ENCODE measurements around the gene EPS8L1. TPM values are rescaled to one million over a fixed set of nuclear protein-coding genes. Genes with fewer than 3 reads are reported as not detected.

EPS8L1 gene
- total and polyA plus RNA-seq, 4 donors, result 3.0 to 17.9 (median 8.5) TPM

GRCh38 chr19:55112246-55112776 lies 36.6 kb downstream of the EPS8L1 start:
- peaks cover 46% of the 10 kb centered on the region for H3K4me1 ChIP-seq (ENCODE audit: control insufficient read depth, insufficient read depth, low read length)
- 97% methylated on average over 23 of the region's 25 CpGs for WGBS (ENCODE audit: insufficient coverage)
- no peak overlapping the region for H3K27ac ChIP-seq (ENCODE audit: low read depth, low read length)
- peaks cover 60% of the 10 kb centered on the region for H3K36me3 ChIP-seq (ENCODE audit: control insufficient read depth, insufficient read depth, low read length)
- no peaks in the 10 kb centered on the region for H3K27me3 ChIP-seq (ENCODE audit: control insufficient read depth, insufficient read depth, low read length)
- no peaks in the 10 kb centered on the region for H3K9me3 ChIP-seq (ENCODE audit: control insufficient read depth, insufficient read depth, low read length)
- no peak overlapping the region for H3K4me3 ChIP-seq (ENCODE audit: low read depth, low read length)
- no peak for DNase-seq (ENCODE audit: low read depth in 4 of 6, low spot score in 6 of 6)

DNA sequence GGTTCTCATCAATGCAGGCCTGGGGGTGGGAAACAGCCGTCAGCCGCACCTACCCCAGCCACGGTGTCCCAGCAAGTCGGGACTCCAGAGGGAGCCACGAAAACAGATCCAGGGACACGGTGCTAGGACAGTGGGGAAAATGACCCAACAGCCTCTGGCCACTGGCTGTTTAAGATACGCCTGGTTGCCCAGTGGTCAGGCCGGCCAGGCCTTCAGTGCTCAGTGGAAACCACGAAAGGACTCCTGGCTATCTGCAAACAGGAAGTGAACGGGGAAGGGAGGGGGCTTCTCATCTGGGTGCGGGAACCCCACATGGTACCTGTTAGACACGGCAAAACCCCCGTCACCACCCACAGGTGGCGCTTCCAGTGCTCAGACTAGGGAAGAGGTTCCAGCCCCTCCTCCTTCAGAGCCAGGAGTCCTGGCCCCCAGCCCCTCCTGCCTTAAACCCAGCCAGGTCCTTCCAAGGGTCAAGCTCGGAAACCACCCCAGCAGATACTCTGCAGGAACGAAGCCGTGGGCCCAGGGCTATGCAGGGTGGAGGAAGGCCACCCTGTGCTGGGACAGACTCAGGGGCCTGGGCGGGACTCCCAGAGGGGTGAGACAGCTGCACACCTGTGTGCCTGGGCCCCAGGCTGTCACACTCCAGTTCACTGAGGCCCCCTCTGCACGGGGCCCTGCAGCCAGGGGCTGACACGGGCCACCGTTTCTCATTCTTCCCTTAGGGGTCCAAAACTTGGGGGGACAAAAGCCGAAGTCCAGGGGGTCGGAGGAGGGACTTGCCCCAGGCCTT lies 37.3 kb downstream of the EPS8L1 start:
- Histone ChIP-seq H3K27ac (ENCODE audit: low read depth, low read length) (peak overlapping the region; percentile 72), H3K4me1 (ENCODE audit: control insufficient read depth, insufficient read depth, low read length) (peaks cover 49% of the 10 kb centered on the region), H3K4me3 (ENCODE audit: low read depth, low read length) (no peak overlapping the region)

DNA sequence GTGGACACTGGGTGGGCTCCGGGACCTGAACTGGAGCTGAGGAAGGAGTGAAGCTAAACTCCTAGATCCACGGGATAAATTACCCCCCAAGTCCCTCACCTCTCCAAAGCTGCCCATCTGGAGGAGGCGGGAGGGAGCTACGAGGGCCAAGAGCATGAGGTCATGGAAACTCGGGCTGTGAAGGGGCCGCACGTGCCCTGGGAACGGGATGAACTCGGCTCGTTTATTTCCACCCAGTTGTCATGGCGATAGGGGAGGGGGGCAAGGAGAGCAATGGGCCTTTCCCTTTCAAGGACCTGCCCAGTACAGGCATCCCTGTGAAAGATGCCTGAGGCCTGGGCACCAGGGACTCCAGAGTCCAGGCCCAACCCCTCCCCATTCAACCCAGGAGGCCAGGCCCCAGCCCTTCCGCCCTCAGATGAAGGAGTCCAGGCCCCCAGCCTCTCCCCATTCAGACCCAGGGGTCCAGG lies 37.9 kb downstream of the EPS8L1 start:
- peak overlapping the region; percentile 72 for H3K27ac ChIP-seq (ENCODE audit: low read depth, low read length)
- WGBS (ENCODE audit: insufficient coverage), result 4% methylated on average over 7 of the region's 12 CpGs

More for the DNA sequence above, 37.3 kb downstream of the EPS8L1 start:
- Histone ChIP-seq H3K27me3 (ENCODE audit: control insufficient read depth, insufficient read depth, low read length) (no peaks in the 10 kb centered on the region), H3K9me3 (ENCODE audit: control insufficient read depth, insufficient read depth, low read length) (no peaks in the 10 kb centered on the region), H3K36me3 (ENCODE audit: control insufficient read depth, insufficient read depth, low read length) (peaks cover 60% of the 10 kb centered on the region)
- DNase-seq (ENCODE audit: low read depth in 4 of 6, low spot score in 6 of 6), result no peak
- 68% methylated on average over 21 of the region's 23 CpGs for WGBS (ENCODE audit: insufficient coverage)

DNA sequence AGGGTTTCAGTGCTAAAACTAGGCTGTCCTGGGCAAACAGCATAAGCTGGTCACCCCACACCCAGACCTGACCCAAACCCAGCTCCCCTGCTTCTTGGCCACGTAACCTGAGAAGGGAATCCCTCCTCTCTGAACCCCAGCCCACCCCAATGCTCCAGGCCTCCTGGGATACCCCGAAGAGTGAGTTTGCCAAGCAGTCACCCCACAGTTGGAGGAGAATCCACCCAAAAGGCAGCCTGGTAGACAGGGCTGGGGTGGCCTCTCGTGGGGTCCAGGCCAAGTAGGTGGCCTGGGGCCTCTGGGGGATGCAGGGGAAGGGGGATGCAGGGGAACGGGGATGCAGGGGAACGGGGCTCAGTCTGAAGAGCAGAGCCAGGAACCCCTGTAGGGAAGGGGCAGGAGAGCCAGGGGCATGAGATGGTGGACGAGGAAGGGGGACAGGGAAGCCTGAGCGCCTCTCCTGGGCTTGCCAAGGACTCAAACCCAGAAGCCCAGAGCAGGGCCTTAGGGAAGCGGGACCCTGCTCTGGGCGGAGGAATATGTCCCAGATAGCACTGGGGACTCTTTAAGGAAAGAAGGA lies 39.0 kb downstream of the EPS8L1 start:
- no peak overlapping the region for H3K4me3 ChIP-seq (ENCODE audit: low read depth, low read length)
- H3K27me3 ChIP-seq (ENCODE audit: control insufficient read depth, insufficient read depth, low read length), result no peaks in the 10 kb centered on the region
- H3K36me3 ChIP-seq (ENCODE audit: control insufficient read depth, insufficient read depth, low read length), result peaks cover 47% of the 10 kb centered on the region
- H3K9me3 ChIP-seq (ENCODE audit: control insufficient read depth, insufficient read depth, low read length), result no peaks in the 10 kb centered on the region
- WGBS (ENCODE audit: insufficient coverage), result 74% methylated on average over 7 of the region's 9 CpGs
- no peak overlapping the region for H3K27ac ChIP-seq (ENCODE audit: low read depth, low read length)
- H3K4me1 ChIP-seq (ENCODE audit: control insufficient read depth, insufficient read depth, low read length), result peaks cover 59% of the 10 kb centered on the region
- no peak for DNase-seq (ENCODE audit: low read depth in 4 of 6, low spot score in 6 of 6)

More for the DNA sequence above, 37.9 kb downstream of the EPS8L1 start:
- H3K36me3 ChIP-seq (ENCODE audit: control insufficient read depth, insufficient read depth, low read length), result peaks cover 56% of the 10 kb centered on the region
- H3K27me3 ChIP-seq (ENCODE audit: control insufficient read depth, insufficient read depth, low read length), result no peaks in the 10 kb centered on the region
- H3K4me1 ChIP-seq (ENCODE audit: control insufficient read depth, insufficient read depth, low read length), result peaks cover 55% of the 10 kb centered on the region
- H3K9me3 ChIP-seq (ENCODE audit: control insufficient read depth, insufficient read depth, low read length), result no peaks in the 10 kb centered on the region
- DNase-seq (ENCODE audit: low read depth in 4 of 6, low spot score in 6 of 6), result peak in 4 of 6 donors; percentile 50 to 92 (median 70)
- no peak overlapping the region for H3K4me3 ChIP-seq (ENCODE audit: low read depth, low read length)

DNA sequence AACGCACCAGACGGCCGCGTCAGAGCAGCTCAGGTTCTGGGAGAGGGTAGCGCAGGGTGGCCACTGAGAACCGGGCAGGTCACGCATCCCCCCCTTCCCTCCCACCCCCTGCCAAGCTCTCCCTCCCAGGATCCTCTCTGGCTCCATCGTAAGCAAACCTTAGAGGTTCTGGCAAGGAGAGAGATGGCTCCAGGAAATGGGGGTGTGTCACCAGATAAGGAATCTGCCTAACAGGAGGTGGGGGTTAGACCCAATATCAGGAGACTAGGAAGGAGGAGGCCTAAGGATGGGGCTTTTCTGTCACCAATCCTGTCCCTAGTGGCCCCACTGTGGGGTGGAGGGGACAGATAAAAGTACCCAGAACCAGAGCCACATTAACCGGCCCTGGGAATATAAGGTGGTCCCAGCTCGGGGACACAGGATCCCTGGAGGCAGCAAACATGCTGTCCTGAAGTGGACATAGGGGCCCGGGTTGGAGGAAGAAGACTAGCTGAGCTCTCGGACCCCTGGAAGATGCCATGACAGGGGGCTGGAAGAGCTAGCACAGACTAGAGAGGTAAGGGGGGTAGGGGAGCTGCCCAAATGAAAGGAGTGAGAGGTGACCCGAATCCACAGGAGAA lies 39.9 kb downstream of the EPS8L1 start:
- no peaks in the 10 kb centered on the region for H3K27me3 ChIP-seq (ENCODE audit: control insufficient read depth, insufficient read depth, low read length)
- peak overlapping the region; percentile 64 for H3K4me3 ChIP-seq (ENCODE audit: low read depth, low read length)
- H3K4me1 ChIP-seq (ENCODE audit: control insufficient read depth, insufficient read depth, low read length), result peaks cover 59% of the 10 kb centered on the region
- WGBS (ENCODE audit: insufficient coverage), result 77% methylated on average over 5 of the region's 13 CpGs
- peak overlapping the region; percentile 74 for H3K27ac ChIP-seq (ENCODE audit: low read depth, low read length)
- H3K36me3 ChIP-seq (ENCODE audit: control insufficient read depth, insufficient read depth, low read length), result peaks cover 39% of the 10 kb centered on the region
- no peak for DNase-seq (ENCODE audit: low read depth in 4 of 6, low spot score in 6 of 6)
- H3K9me3 ChIP-seq (ENCODE audit: control insufficient read depth, insufficient read depth, low read length), result no peaks in the 10 kb centered on the region

GRCh38 chr19:55116232-55116858 lies 40.7 kb downstream of the EPS8L1 start:
- DNase-seq (ENCODE audit: low read depth in 4 of 6, low spot score in 6 of 6), result peak in 2 of 6 donors; percentile 64 to 68
- no peaks in the 10 kb centered on the region for H3K9me3 ChIP-seq (ENCODE audit: control insufficient read depth, insufficient read depth, low read length)
- peaks cover 59% of the 10 kb centered on the region for H3K4me1 ChIP-seq (ENCODE audit: control insufficient read depth, insufficient read depth, low read length)
- H3K27ac ChIP-seq (ENCODE audit: low read depth, low read length), result peak overlapping the region; percentile 74
- WGBS (ENCODE audit: insufficient coverage), result under 1% methylated on average over 25 of the region's 25 CpGs
- no peaks in the 10 kb centered on the region for H3K27me3 ChIP-seq (ENCODE audit: control insufficient read depth, insufficient read depth, low read length)
- H3K36me3 ChIP-seq (ENCODE audit: control insufficient read depth, insufficient read depth, low read length), result peaks cover 37% of the 10 kb centered on the region
- H3K4me3 ChIP-seq (ENCODE audit: low read depth, low read length), result peak overlapping the region; percentile 64

GRCh38 chr19:55116859-55117662 lies 41.4 kb downstream of the EPS8L1 start, which contains the start of gene PPP1R12C:
Gene PPP1R12C (minus strand): TSS chr19:55117637. CDS start chr19:55117543, 94 bp downstream.
- H3K9me3 ChIP-seq (ENCODE audit: control insufficient read depth, insufficient read depth, low read length), result no peaks in the 10 kb centered on the region
- peak in 2 of 6 donors; percentile 8 to 33 for DNase-seq (ENCODE audit: low read depth in 4 of 6, low spot score in 6 of 6)
- peaks cover 59% of the 10 kb centered on the region for H3K4me1 ChIP-seq (ENCODE audit: control insufficient read depth, insufficient read depth, low read length)
- H3K27me3 ChIP-seq (ENCODE audit: control insufficient read depth, insufficient read depth, low read length), result no peaks in the 10 kb centered on the region
- H3K36me3 ChIP-seq (ENCODE audit: control insufficient read depth, insufficient read depth, low read length), result peaks cover 31% of the 10 kb centered on the region
- peak within 1 kb of the TSS; percentile 84 for H3K27ac ChIP-seq (ENCODE audit: low read depth, low read length)
- under 1% methylated on average over 96 of the region's 97 CpGs for WGBS (ENCODE audit: insufficient coverage)
- peak within 1 kb of the TSS; percentile 68 for H3K4me3 ChIP-seq (ENCODE audit: low read depth, low read length)

GRCh38 chr19:55117663-55118391 lies 42.2 kb downstream of the EPS8L1 start:
- WGBS (ENCODE audit: insufficient coverage), result under 1% methylated on average over 40 of the region's 44 CpGs
- H3K27me3 ChIP-seq (ENCODE audit: control insufficient read depth, insufficient read depth, low read length), result no peaks in the 10 kb centered on the region
- no peaks in the 10 kb centered on the region for H3K9me3 ChIP-seq (ENCODE audit: control insufficient read depth, insufficient read depth, low read length)
- H3K4me3 ChIP-seq (ENCODE audit: low read depth, low read length), result peak overlapping the region; percentile 68
- peak; percentile 94 to 100 (median 97) for DNase-seq (ENCODE audit: low read depth in 4 of 6, low spot score in 6 of 6)
- H3K27ac ChIP-seq (ENCODE audit: low read depth, low read length), result peak overlapping the region; percentile 84
- peaks cover 53% of the 10 kb centered on the region for H3K4me1 ChIP-seq (ENCODE audit: control insufficient read depth, insufficient read depth, low read length)
- peaks cover 24% of the 10 kb centered on the region for H3K36me3 ChIP-seq (ENCODE audit: control insufficient read depth, insufficient read depth, low read length)

Measured in spinal cord (tissue), 10 donors.